GM21619 (cell line): Measurements from ENCODE around the gene FOXD2.
A peak's percentile ranks its signal among the peaks of the same experiment; 100 is the strongest.

Experiments
- ATAC-seq: cut with Tn5 transposase; IDR thresholded peaks from one replicate; pipeline ENCODE4 v1.9.1; 2021; ENCODE audit not compliant: unreplicated experiment

The FOXD2 gene

DNA sequence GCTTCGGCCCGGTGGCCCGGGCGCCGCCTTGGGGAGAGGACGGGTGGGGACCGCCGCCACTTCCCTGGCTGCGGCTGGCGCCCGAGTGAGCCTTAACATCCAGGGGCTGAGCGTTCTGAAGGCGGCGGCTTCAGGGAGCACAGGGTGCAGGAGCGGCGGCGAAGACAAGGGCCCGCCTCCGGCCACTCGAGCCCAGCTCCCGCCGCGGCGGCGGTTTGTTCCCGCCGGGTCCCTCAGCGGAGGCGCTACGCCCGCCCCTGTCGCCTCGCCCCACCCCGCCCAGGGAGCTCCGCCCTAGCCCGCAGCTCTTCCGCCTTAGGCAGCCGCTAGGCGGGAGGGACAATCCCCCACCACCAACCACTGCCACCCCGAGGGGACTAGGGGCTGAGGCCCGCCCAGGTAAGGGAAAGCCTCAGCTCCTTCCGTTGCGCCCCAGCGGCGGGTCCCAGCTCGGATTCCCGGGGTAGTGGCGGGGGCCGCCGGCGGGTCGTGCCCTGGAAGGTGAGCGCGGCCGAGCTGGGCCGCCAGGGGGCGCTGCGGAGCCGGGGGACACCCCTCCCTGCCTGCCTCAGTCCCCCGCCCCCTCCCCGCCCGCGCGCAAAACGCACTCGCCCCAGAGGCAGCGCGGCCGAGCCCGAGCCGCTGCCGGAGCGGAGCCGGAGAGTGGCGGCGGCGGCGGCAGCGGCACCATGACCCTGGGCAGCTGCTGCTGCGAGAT, at the start of gene FOXD2:
TSS of gene FOXD2 (plus strand) at position 598 of the 718 bp plus-strand sequence. CDS start at position 690, 92 bp downstream.
- peak; percentile 82 for ATAC-seq

DNA sequence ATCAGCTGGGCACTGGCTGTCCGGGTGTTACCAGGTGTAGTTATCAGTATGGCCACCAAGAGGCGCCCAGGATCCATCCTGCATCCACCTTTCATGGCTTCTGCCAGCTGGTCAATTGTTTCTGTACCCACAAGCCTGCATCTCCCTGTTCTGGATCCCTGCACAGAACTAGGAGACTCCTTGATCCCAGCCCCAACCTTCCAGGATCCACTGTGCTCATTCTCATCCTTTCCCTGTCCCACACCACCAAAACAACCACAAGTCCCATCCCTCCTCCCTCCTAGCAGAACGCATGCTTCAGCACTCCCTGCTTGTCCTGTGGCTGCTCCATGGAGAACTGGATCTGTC, 49.0 kb upstream of the FOXD2 start:
- ATAC-seq = peak; percentile 88

DNA sequence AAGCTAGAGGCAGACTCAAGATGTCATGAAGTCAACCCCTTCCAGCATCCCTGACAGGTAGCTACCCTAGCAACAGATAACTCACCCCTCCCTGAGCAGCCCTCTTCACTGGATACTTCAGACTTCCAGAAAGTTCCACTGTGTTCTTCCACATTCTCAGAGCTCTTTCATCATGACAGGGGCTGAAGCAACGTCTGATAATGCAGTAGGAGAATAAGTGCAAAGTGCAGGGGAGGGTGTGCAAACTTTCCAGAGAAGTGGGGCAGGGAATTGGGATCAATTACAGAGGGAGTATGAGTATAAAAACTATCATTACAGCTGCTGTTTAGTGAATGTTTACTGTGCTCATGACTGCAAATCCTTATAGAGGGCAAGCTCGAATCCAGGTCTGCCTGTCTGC, 48.1 kb upstream of the FOXD2 start:
- ATAC-seq = no peak

DNA sequence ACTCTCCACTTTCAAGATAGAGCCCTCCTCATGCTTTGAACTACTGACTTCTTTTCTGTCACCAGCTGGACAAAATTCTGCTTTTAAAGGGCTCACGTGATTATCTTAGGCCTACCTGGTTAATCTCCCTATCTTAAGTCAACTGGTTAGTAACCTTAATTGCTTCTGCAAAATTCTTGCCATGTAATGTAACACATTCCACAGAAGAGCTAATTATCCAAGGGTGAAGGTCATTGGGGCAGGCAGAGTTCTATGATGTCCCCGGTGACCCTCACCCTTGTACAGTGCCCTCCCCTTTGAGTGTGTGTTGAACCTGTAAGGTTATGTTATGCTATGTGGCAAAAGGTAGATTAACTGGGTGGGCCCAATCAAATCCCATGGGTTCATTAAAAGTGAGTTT, 47.0 kb upstream of the FOXD2 start:
- ATAC-seq = no peak

DNA sequence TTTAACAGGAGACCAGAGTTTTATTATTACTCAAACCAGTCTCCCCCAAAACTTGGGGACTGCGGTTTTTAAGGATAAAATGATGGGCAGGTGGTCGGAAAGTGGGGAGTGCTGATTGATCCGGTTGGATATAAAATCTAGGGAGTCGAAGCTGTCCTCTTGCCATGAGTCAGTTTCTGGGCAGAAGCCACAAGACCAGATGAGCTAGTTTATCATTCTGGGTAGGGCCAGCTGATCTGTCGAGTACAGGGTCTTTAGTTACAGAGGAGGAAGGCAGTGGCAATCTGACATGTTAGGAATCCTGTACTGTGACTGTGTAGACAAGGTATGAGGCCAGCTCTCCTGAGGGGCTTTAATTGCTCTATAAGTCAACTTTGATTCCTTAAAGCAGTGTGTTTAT, 44.7 kb upstream of the FOXD2 start:
- no peak for ATAC-seq

DNA sequence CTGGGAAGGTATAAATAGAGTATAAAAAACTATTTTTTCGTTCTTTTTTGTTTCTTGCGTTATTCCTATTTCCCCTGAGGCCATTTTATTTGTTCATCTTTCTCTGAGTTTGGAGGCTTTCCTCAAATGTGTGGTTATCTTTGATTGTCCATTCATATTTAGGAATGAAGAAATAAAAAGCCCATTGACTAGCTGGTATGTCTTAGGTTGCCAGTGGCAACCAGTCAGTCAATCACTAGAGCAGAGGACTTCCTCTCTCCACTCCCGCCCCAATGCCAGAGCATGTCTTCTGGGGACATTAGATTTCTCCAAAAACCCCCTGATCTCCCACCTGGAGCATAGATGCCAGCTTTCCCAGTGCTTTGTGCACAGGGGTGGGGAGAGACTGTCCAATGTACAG, 42.4 kb upstream of the FOXD2 start:
- ATAC-seq = no peak

DNA sequence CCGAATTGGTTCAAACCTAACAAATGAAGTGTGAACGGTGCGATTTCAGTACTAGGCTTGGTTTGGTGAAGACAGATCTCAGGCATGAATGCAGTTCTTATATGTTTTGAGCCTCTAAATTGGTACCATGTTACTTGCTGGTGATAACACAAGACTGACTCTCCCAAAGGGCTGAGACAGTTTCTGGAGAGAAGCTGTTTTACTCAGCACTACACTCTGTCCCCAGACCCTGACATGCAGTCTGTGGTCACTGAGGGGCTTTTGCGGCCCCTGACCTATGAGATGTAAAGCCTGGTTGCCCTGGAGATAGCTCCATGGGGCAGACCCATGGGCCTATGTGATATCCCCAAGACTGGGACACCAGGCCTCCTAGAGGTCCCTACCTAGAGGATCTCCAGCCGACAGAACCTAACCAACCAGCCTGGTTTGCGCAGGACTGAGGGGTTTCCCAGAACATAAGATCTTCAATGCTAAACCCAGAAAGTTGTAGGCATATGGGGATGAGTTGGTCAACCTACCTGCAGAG, 41.1 kb upstream of the FOXD2 start:
- no peak for ATAC-seq

DNA sequence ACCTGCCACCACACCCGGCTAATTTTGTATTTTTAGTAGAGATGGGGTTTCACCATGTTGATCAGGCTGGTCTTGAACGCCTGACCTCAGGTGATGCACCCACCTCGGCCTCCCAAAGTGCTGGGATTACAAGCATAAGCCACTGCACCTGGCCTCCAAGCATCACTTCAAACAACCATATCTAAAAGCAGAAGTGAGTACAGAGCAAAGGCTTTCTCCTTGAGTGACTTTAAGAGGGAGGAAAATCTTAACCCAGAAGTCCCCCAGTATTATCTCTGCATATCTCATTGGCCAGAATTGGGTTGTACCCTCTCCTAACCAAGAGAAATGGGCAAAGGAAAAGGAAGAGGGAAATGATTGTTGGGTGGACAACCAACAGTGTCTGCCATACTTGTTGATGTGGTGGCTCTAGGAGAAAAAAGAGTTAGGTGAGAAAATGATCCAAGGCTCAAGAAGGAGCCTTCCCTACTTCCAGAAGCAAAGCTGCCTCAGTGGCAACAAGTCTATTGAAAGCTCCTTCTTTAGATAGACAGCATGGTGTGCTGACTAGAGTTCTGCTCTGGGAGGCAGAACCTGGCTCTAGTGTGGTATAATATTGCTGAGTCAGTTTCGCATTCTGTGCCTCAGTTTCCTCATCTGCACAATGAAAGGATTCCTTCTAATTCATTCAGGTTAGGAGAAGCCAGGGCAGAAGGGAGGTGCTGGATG, 38.6 kb upstream of the FOXD2 start:
- ATAC-seq = no peak

DNA sequence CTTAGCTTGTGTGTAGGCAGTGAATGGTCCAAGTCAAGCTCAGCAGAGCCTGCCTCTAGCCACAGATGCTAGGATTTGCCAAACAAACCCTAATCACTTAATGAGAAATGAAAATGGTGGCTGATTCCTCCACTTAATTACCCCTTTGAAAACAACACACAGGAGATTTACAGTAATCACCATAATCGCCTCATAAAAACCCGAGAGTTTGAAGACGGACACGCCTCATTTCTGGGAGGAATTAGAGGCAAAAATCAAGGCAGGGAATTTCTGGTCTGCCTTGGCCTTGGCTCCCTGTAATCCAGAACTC, 38.0 kb upstream of the FOXD2 start:
- no peak for ATAC-seq

DNA sequence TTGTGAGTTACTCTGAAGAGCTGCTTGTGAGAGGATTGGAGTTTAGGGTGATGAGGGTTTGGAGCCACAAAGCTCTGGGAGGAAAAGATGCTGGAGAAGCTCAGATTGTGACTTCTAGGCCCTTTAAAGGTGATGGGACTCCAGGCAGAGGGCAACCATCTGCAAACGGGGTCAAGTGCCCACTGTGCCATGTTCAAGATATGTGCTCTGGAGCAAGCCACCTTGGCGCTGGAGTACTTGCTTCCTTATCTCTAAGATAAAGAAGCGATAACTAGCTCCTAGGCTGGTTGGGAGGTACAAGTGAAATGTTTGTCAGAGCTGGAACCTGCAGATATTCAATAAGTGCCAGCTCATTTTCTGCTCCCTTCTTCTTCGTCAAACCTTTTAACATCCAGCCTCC, 36.1 kb upstream of the FOXD2 start:
- no peak for ATAC-seq

DNA sequence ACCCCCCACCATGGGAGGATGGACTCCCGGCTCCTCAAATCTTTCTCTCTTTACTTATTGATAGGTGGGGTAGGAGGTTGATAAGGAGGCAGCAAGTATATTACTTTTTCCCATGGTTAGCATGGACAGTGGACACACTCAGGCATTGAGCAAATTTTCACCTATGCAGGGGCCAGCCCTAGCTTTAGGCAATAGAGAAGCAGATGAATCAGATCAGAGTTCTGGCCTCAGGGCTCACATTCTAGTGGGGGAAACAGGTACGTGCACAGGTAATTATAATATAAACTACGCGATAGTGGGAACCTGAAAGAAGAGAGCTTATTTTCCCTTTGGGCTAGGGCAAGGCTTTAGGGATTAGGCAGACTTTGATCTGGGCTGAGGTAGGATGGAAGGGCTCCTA, 35.3 kb upstream of the FOXD2 start:
- ATAC-seq = no peak

DNA sequence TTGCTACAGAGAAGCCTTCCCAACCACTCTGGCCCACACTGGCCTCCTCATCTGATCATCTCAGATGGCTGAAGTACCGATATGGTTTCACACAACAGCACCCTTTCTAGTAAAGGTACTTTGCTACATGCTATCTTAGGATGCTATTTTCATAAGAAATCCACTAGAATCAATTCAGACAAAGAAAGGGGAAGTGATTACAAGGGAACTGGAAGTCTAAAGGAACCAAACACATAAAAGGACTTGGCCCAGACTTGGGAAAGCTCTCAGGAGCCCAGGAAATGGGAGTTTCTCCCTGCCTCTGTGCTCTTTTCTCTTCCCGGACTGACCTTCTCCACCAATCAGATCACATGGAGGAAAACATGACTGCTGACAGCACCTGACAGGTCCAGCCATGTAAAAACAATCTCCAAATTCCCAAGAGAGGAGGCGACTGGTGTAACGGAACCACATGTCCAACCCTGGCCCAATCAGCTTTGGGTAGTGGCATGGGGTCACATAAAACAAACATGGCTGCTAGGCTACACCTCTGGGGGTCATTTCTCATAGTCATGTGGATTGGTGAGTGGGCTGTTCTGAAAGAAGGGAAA, 34.4 kb upstream of the FOXD2 start:
- ATAC-seq = no peak

DNA sequence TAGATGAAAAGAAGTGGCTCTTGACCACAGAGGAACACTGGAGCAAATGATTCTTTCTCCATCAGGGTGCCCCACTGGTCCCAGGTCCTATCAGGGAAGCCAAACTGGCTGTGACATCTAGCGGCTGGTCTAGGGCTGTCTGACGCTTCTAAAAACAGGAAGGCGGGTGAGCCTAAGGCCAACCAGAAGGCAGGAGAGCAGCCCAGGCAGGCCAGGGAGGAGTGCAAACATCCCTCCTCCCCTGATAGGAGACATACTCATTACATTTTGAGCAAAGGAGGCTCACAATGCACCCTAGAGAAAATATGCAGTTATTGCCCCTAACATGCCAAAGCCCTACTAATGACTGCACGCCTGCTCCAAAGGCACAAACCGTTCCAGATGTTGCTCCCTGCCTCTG, 32.1 kb upstream of the FOXD2 start:
- no peak for ATAC-seq

DNA sequence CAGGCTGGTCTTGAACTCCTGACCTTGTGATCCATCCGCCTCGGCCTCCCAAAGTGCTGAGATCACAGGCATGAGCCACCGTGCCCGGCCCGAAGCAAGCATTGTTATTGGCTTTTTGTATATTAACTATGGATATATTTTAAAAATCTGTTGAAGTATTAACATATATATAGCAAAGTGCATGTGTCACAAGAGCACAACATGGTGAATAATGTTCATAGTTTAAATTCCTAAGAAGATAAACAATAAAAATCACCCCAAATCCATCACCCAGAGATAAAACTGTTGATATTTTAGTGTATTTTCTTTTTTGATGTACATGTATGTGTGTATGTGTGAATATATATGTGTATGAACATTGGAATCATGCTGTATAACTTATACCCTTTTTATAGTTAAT, 30.9 kb upstream of the FOXD2 start:
- no peak for ATAC-seq

DNA sequence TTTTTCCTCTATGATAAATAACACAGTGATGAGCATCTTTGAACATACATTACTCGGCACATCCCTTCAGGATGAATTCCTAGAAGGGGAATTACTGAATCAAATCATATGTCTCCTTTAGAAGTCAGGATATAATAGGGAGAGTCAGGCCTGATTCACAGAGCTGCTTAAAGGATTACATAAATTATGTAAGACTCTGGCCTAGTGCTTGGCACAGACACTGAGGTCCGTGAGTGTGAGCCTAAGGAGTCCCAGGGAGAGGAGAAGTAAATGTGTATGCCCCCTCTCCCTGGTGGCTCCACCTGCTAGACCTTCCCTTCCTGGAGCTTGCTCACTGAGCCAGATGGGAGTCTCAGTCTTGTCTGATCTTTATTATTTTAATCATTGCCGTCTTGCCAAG, 30.4 kb upstream of the FOXD2 start:
- no peak for ATAC-seq

DNA sequence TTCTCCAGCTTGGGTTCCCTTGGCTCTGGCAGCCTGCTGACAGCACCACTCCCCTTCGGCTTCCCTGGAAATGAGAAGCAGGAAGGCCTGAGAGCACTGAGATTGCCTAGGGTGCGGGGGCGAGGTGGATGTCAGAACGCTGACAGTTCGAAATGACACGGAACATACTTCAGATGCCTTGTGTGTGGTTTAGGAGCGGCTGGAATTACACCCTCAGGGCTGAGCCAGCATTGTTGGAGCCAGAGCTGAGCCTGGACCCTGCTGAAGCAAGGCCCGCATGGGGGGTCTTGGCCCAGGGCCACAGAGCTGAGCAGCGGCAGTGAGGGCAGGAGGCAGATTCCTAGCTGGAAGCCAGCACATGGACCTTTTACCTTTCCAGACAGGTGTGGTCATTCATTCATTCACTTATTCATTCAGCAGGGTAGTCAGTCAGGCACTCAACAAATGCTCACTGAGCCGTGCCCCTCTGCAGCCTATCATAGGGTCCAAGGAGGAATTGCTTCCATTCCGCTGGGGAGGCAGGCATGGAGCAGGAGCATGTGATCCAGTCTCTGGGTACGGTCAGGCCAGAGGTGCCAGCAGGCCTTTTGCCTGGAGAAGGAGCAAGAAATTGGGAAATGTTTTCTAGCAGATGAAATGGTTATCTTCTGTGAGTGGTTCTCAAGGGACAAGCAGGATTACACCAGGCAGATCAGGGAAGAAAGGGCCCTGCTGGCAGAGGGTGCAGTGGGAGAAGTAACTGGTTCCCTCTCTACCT, 28.4 kb upstream of the FOXD2 start:
- no peak for ATAC-seq

DNA sequence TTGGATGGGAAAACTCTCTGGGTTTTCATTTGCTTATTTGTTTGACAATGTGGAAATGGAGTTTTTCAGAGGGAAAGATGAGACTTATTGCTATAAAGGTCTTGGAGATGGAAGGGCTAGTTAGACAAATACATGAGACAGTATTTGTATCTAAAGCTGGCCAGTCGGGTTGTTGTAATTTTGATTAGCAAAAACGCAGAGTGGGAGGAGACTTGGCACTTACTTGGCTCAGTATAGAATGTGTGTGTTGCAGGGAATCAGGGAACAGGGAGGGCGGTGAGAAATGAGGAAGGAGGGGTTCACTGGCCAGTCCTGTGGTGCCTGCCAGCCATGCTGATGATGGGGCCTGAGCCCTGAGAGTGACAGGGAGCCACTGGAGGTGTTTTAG, 27.8 kb upstream of the FOXD2 start:
- ATAC-seq = no peak

DNA sequence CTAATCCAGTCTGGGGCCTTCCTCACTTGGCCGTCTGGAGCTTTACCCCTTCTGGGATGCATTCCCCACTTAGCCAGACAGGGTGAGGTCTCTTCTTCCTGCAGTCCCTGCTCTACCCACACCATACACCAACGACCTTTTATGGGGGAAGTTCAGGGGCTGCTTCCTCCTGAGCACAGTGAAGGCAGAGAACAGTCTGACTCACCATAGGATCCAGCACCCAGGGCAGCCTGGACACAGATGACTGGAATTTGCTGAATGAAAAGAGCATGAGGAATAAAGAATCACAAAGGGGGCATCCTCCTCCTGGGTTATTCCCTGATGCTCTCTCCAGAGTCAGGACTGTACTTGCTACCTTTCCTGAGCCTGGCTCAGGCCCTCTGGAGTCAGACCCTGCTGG, 26.4 kb upstream of the FOXD2 start:
- no peak for ATAC-seq

DNA sequence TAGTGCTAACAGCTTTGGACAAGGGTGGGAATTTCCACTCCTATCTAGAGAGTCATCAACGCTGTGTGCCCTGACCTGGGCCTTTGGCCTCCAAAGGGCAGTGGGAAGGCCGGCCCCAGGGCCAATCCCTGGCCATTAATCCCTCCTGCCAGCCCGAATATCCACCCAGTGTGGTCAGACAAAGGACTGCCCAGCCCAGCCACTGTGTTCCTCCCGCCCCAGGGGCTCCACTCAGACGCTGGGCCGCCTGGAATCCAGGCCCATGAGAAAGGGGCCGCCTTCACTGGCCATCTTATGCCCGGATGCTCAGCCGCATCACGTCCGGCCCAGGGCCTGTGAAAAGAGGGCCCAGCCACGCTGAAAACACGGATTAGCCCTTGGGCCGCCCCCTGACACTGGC, 25.4 kb upstream of the FOXD2 start:
- no peak for ATAC-seq

DNA sequence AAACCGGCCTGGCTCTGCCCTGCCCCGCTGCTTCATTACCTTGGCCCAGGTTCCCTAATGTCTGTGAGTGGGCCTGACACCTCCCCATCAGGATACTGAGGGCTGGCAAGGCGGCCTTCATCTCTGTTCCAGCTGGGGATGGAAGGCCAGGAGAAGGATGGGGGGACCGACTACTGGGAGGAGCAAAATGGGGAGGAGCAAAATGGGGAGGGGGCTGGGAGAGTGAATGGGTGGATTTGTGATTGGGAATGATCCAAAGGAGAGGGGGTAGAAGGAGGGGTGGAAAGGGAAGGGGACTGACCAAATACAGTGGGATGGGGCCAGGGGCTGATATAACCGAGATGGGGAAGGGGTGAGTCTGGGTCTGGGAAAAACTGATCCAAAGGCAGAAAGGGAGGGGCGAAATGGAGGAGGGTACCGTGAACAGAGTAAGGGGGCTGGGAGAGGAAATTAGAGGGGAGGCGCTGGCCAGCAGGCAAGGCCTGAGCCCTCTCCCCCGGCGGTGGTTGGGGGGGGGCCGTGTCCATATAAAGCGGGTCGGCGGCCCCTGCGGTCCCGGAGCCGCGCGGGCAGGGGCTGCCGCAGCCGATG, 22.0 kb upstream of the FOXD2 start, which contains the start of gene FOXE3:
TSS of gene FOXE3 (plus strand) at position 558 of the 591 bp plus-strand sequence. CDS start at position 589, 31 bp downstream.
- ATAC-seq = no peak
